Brain microvascular endothelial cell (primary cell): ENCODE measurements around the gene TEX101.
"Not testable (repeated sequence)": the region's sequence is repeated elsewhere in the genome, so short reads cannot be mapped to it uniquely, and the experiment has no call there.

Source experiments
- DNase-seq: peaks from one replicate; pipeline ENCODE4 v3.0.0-alpha.2; 2020
- H3K27ac ChIP-seq: fragments of 250-450 bp; sonication (Bioruptor Pico); 2 replicates; pipeline ENCODE4 v1.5.1; 2020; ENCODE audit warnings: mild to moderate bottlenecking, moderate library complexity
- H3K27me3 ChIP-seq: fragments of 250-450 bp; sonication (Bioruptor Pico); replicated peaks from 2 replicates; pipeline ENCODE4 v1.5.1; 2020; ENCODE audit warnings: mild to moderate bottlenecking
- H3K36me3 ChIP-seq: fragments of 250-450 bp; sonication (Bioruptor Pico); replicated peaks from 2 replicates; pipeline ENCODE4 v1.5.1; 2020; ENCODE audit warnings: mild to moderate bottlenecking
- H3K4me3 ChIP-seq: 2 replicates; pipeline ENCODE4 v1.5.1; 2011; ENCODE audit warnings: low read depth, mild to moderate bottlenecking, control low read depth, low read length, moderate library complexity
- CTCF ChIP-seq: IDR thresholded peaks from 2 replicates; pipeline ENCODE4 v1.5.1; 2011; ENCODE audit warnings: low read depth, mild to moderate bottlenecking, moderate library complexity, low read length, control low read depth, inconsistent platforms; ENCODE audit errors: missing control alignments
- in situ Hi-C: cut with HindIII; loops from 2 replicates; pipeline ENCODE4 v1.10.0; 2017; ENCODE audit warnings: low sequenced_read_pairs, low pct_ligation_motif_present

Gene TEX101

GRCh38 chr19:43414554-43414953 is at the start of gene TEX101:
Gene TEX101, plus strand, starts transcription at chr19:43414890. Its CDS starts 1,030 bp downstream, at chr19:43415920.
- in situ Hi-C loops = no loop called here
- H3K36me3 ChIP-seq = no peaks in the 10 kb centered on the region
- H3K4me3 ChIP-seq = no peak within 1 kb of the TSS
- no peak within 1 kb of the TSS for H3K27ac ChIP-seq
- no peak for DNase-seq
- H3K27me3 ChIP-seq = no peaks in the 10 kb centered on the region
- TF ChIP-seq CTCF = no peak

GRCh38 chr19:43365677-43366076 is 49.0 kb upstream of the TEX101 start:
- H3K4me3 ChIP-seq, DNase-seq, H3K27me3 ChIP-seq, H3K27ac ChIP-seq, H3K36me3 ChIP-seq, in situ Hi-C loops: not testable (repeated sequence)

GRCh38 chr19:43367822-43368221 is 46.9 kb upstream of the TEX101 start:
- H3K36me3 ChIP-seq = no peaks in the 10 kb centered on the region
- no peaks in the 10 kb centered on the region for H3K27me3 ChIP-seq
- H3K4me3 ChIP-seq = no peak overlapping the region
- no peak for TF ChIP-seq CTCF
- in situ Hi-C loops = no loop called here
- DNase-seq = no peak
- no peak overlapping the region for H3K27ac ChIP-seq

GRCh38 chr19:43368897-43369296 is 45.8 kb upstream of the TEX101 start:
- H3K4me3 ChIP-seq, H3K27me3 ChIP-seq, H3K27ac ChIP-seq, DNase-seq, H3K36me3 ChIP-seq, in situ Hi-C loops: not testable (repeated sequence)

- Histone ChIP-seq H3K27me3 (no peaks in the 10 kb centered on the region), H3K27ac (no peak overlapping the region), H3K36me3 (no peaks in the 10 kb centered on the region), H3K4me3 (no peak overlapping the region)
- DNase-seq = no peak
- TF ChIP-seq CTCF = no peak
- in situ Hi-C loops = no loop called here
These were observed 42.8 kb upstream of the TEX101 start for GRCh38 chr19:43371909-43372308.

- Histone ChIP-seq H3K4me3 (no peak overlapping the region), H3K27me3 (no peaks in the 10 kb centered on the region), H3K36me3 (no peaks in the 10 kb centered on the region), H3K27ac (no peak overlapping the region)
- in situ Hi-C loops = no loop called here
- no peak for DNase-seq
- no peak for TF ChIP-seq CTCF
These were observed 42.2 kb upstream of the TEX101 start for GRCh38 chr19:43372462-43372861.

- in situ Hi-C loops, H3K27me3 ChIP-seq, H3K4me3 ChIP-seq, H3K36me3 ChIP-seq, H3K27ac ChIP-seq, DNase-seq: not testable (repeated sequence)
These were observed 37.1 kb upstream of the TEX101 start for GRCh38 chr19:43377624-43378023.

GRCh38 chr19:43380008-43380407 is 34.7 kb upstream of the TEX101 start:
- Histone ChIP-seq H3K27me3 (no peaks in the 10 kb centered on the region), H3K27ac (no peak overlapping the region), H3K36me3 (no peaks in the 10 kb centered on the region), H3K4me3 (no peak overlapping the region)
- in situ Hi-C loops = no loop called here
- DNase-seq = no peak
- no peak for TF ChIP-seq CTCF
